Panc1 (cell line): ENCODE data around the gene HORMAD2. TPM values are rescaled to one million over a fixed set of nuclear protein-coding genes. Genes with fewer than 3 reads are reported as not detected.
A peak's percentile ranks its signal among the peaks of the same experiment; 100 is the strongest.
"Not testable (repeated sequence)": the region's sequence is repeated elsewhere in the genome, so short reads cannot be mapped to it uniquely, and the experiment has no call there.

Experiments used
- ATAC-seq: fragments of 200-7000 bp; cut with Tn5 transposase; 2 replicates; pipeline ENCODE4 v1.9.1; 2020; ENCODE audit warnings: mild to moderate bottlenecking, moderate library complexity
- BruUV-seq: library from RNA; stranded (reverse); fragments of 400-500 nt; replicated peaks from 2 replicates; lab custom pipeline; 2021; lab: Mats Ljungman, UMichigan
- CTCF ChIA-PET: fragments of 300-600 bp; sonication (Branson Sonifier 250); formaldehyde crosslinking; loops from one replicate; lab custom pipeline; 2022; ENCODE audit warnings: antibody characterized with exemption; lab: Charles Lee
- POLR2A ChIA-PET: fragments of 300-600 bp; sonication (Branson Sonifier 250); formaldehyde crosslinking; loops from one replicate; lab custom pipeline; 2022; ENCODE audit warnings: antibody characterized with exemption; lab: Charles Lee
- DNase-seq: peaks from one replicate; pipeline ENCODE4 v3.0.0-alpha.2; 2010; ENCODE audit warnings: low read depth, low spot score
- H3K27ac ChIP-seq: 2 replicates; pipeline ENCODE4 v1.5.1; 2011; ENCODE audit warnings: mild to moderate bottlenecking, low read length, inconsistent platforms
- H3K27me3 ChIP-seq: fragments of 200-500 bp; sonication (Bioruptor generic); 2 replicates; pipeline ENCODE4 v1.6.0; 2014; ENCODE audit warnings: low read length, inconsistent platforms; ENCODE audit not compliant: control insufficient read depth, insufficient read depth
- H3K36me3 ChIP-seq: fragments of 200-500 bp; sonication (Bioruptor generic); 2 replicates; pipeline ENCODE4 v1.5.1; 2014; ENCODE audit warnings: inconsistent platforms, mild to moderate bottlenecking, low read length, moderate library complexity; ENCODE audit not compliant: control insufficient read depth, insufficient read depth
- H3K4me1 ChIP-seq: 2 replicates; pipeline ENCODE4 v1.5.1; 2011; ENCODE audit warnings: inconsistent platforms, mild to moderate bottlenecking, low read length, moderate library complexity; ENCODE audit not compliant: control insufficient read depth, insufficient read depth
- H3K4me3 ChIP-seq, 2 experiments: 2 replicates each; pipeline ENCODE4 v1.5.1; 2011 to 2012; ENCODE audit warnings: low read depth in 2 of 2, low read length in 2 of 2, mild to moderate bottlenecking in 2 of 2, inconsistent platforms in 1 of 2, moderate library complexity in 1 of 2
- H3K9me3 ChIP-seq: fragments of 200-500 bp; sonication (Bioruptor generic); 2 replicates; pipeline ENCODE4 v1.5.1; 2014; ENCODE audit warnings: low read depth, mild to moderate bottlenecking, inconsistent platforms, low read length, moderate library complexity; ENCODE audit not compliant: control insufficient read depth, insufficient read depth
- CTCF ChIP-seq: fragments of 450-650 bp; IDR thresholded peaks from 2 replicates; pipeline ENCODE4 v1.5.1; 2017; ENCODE audit warnings: mild to moderate bottlenecking
- POLR2AphosphoS5 ChIP-seq: IDR thresholded peaks from 2 replicates; pipeline ENCODE4 v1.6.1; 2012; ENCODE audit warnings: mild to moderate bottlenecking, low read depth, low read length, moderate library complexity
- REST ChIP-seq, 2 experiments: IDR thresholded peaks; 2 replicates each; pipeline ENCODE4 v1.6.1; 2011 to 2012; ENCODE audit warnings: low read depth in 2 of 2, control low read depth in 1 of 2, low read length in 1 of 2, mild to moderate bottlenecking in 1 of 2, moderate library complexity in 1 of 2; ENCODE audit not compliant: insufficient read depth in 1 of 2
- SIN3A ChIP-seq: IDR thresholded peaks from 2 replicates; pipeline ENCODE4 v1.6.1; 2012; ENCODE audit warnings: low read depth, mild to moderate bottlenecking, low read length, moderate library complexity, borderline replicate concordance; ENCODE audit not compliant: insufficient read depth
- TCF7L2 ChIP-seq: IDR thresholded peaks from 2 replicates; pipeline ENCODE4 v1.6.1; 2011; ENCODE audit warnings: mild to moderate bottlenecking, low read depth, low read length, inconsistent platforms
- in situ Hi-C: cut with HindIII; loops from 2 replicates; pipeline ENCODE4 v1.10.0; 2016; ENCODE audit warnings: low sequenced_read_pairs, low pct_unique_long_range_greater_than_20kb
- intact Hi-C: fragments of 100-400 bp; cut with micrococcal nuclease; formaldehyde crosslinking; loops from one replicate; pipeline ENCODE4 v1.10.0; 2022; ENCODE audit not compliant: unreplicated experiment
- total RNA-seq: library from RNA; stranded (reverse); gene quantifications from one replicate; pipeline ENCODE4 v1.2.1, GENCODE V29; 2021; ENCODE audit not compliant: unreplicated experiment

HORMAD2 gene
- total RNA-seq, 1 experiment from 2014 or later, result not detected

DNA sequence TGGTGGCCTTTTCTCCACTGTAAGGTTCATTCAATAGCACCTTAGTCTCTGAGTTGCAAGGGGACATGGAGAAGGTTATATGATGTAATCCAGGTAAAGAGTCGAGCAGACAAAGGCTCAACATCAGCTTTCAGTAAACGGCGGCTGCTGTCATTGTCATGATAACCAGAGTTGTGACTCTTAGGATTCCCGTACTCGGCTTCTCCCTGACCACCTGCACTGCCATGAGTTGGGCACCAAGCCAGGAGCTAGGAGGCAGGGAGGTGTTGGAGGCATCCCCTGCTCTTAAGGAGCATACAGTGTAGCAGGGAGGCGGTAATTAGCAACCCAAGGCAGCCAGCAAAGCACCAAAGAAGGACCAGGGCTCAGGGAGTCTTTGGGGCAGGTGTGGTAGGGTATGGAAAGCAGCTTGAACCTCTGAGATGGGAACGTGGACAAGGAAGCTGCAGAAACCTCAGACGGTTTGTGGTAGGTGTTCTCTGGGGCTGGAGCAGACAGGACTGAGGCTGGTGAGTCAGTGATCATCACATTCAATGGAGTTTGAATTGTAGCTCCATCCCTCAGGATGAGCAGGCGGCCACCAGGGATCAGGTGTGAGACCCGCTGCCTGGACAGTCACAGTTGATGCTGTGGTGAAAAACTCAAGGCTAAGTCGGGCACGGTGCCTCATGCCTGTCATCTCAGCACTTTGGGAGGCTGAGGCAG lies 134.6 kb downstream of the HORMAD2 start:
- POLR2A ChIA-PET, result interaction anchor here (0.6 kb wide), 1 partner anchor 568 kb away, joined by 14 read pairs; no protein-coding TSS in a partner anchor
- TF ChIP-seq POLR2AphosphoS5, result no peak
- no peak for TF ChIP-seq REST (IDR thresholded peaks at IDR 0.05; ENCODE audit: insufficient read depth in 1 of 2, low read depth in 2 of 2, low read length in 1 of 2)
- no peak for TF ChIP-seq TCF7L2
- TF ChIP-seq CTCF, result no peak
- no peak for TF ChIP-seq SIN3A
- Histone ChIP-seq H3K27me3 (no peaks in the 10 kb centered on the region), H3K4me3 (no peak overlapping the region), H3K9me3 (no peaks in the 10 kb centered on the region), H3K4me1 (peaks cover 46% of the 10 kb centered on the region), H3K27ac (peak overlapping the region; percentile 89), H3K36me3 (no peaks in the 10 kb centered on the region)
- intact Hi-C loops (loop anchor here (5.0 kb wide), 2 partner anchors 32 to 108 kb away; partner anchors contain the start of gene LIF), in situ Hi-C loops (no loop called here)
- CTCF ChIA-PET, result interaction anchor here (0.7 kb wide), 1 partner anchor 133 kb away, joined by 4 read pairs; no protein-coding TSS in a partner anchor
- no TSS peak for BruUV-seq
- ATAC-seq (no peak), DNase-seq (no peak)

GRCh38 chr22:30216272-30216671 lies 136.0 kb downstream of the HORMAD2 start:
- intact Hi-C loops, ATAC-seq, DNase-seq, H3K27me3 ChIP-seq, H3K9me3 ChIP-seq, H3K36me3 ChIP-seq, in situ Hi-C loops, CTCF ChIA-PET, BruUV-seq, H3K4me3 ChIP-seq, POLR2A ChIA-PET: not testable (repeated sequence)
- H3K4me1 ChIP-seq, result peaks cover 37% of the 10 kb centered on the region
- H3K27ac ChIP-seq, result peak overlapping the region; percentile 89

- in situ Hi-C loops (no loop called here), intact Hi-C loops (no loop called here)
- Histone ChIP-seq H3K4me1 (peaks cover 32% of the 10 kb centered on the region), H3K9me3 (no peaks in the 10 kb centered on the region), H3K27me3 (no peaks in the 10 kb centered on the region), H3K36me3 (no peaks in the 10 kb centered on the region), H3K27ac (peak overlapping the region; percentile 89; the same call in 1 of the 2 replicates), H3K4me3 (no peak overlapping the region)
- ChIA-PET POLR2A (no interaction called here), CTCF (no interaction called here)
- ATAC-seq (no peak), DNase-seq (no peak)
- TF ChIP-seq SIN3A, result no peak
- no peak for TF ChIP-seq REST (IDR thresholded peaks at IDR 0.05; ENCODE audit: insufficient read depth in 1 of 2, low read depth in 2 of 2, low read length in 1 of 2)
- TF ChIP-seq TCF7L2, result no peak
- no peak for TF ChIP-seq CTCF
- TF ChIP-seq POLR2AphosphoS5, result no peak
- no TSS peak for BruUV-seq
These were observed 136.4 kb downstream of the HORMAD2 start for GRCh38 chr22:30216710-30217109.
